Heart left ventricle (tissue), 13 donors: ENCODE measurements around the gene KIF5A.

ENCODE experiments used
- CTCF ChIP-seq, 12 donors: fragments of 200-600 bp; sonication (generic) in 4 of 12; IDR thresholded peaks; one replicate each; pipeline versions ENCODE4 v1.5.0 to v1.8.0; 2018 to 2022; ENCODE audit warnings: antibody characterized with exemption in 12 of 12, mild to moderate bottlenecking in 5 of 12
- POLR2A ChIP-seq, 2 donors: fragments of 450-650 bp; IDR thresholded peaks; one replicate each; pipeline ENCODE4 v1.6.1; 2017; ENCODE audit warnings: antibody characterized with exemption in 2 of 2, mild to moderate bottlenecking in 2 of 2, moderate library complexity in 2 of 2
- donor health status: ischemic (EF 13 %, LVEDD 7.1; RV severe dilation, severe dysfunction).
- donor health status: DM: no; HTN: yes; CAD: no.
- donor health status: DM: no; HTN: no; CAD: no.
- donor health status: ischemic (EF 25% LVEDD 6.9; RV normal size, moderate dysfunction).
- donor health status: ischemic (EF 25% LVEDD 5.7; RV mildly dilated, moderate dysfunction).
- donor health status: ischemic (EF 35%, LVEDD 5.7; RV mildly dilated, moderate dysfunction).
- donor health status: nonischemic (EF 11% LVEDD 7.7; RV severe dilation, severe dysfunction).
- donor health status: DM: yes; HTN: yes; CAD: no.
- donor health status: PGD.
- donor health status: ischemic (EF 29% LVEDD 5.4; RV normal size, mild dysfunction).
- donor health status: nonischemic (EF 23%, LVEDD 6.1; RV moderate dilation, normal function).

- TF ChIP-seq CTCF (IDR thresholded peaks at IDR 0.05) (no peak), POLR2A (IDR thresholded peaks at IDR 0.05) (no peak)
These were observed 81.1 kb downstream of the KIF5A start for GRCh38 chr12:57630891-57631433.
